Subcutaneous abdominal adipose tissue (tissue), 5 donors: ENCODE measurements around the gene GPS2.

Experiments used
- H3K27ac ChIP-seq: one replicate; pipeline ENCODE4 v1.7.0; 2013; ENCODE audit warnings: low read depth, mild to moderate bottlenecking, inconsistent platforms, low read length, moderate library complexity
- H3K27me3 ChIP-seq, 5 donors: one replicate each; pipeline ENCODE4 v1.7.0; 2013; ENCODE audit warnings: low read length in 5 of 5, inconsistent platforms in 1 of 5; ENCODE audit not compliant: control insufficient read depth in 5 of 5, insufficient read depth in 4 of 5
- H3K36me3 ChIP-seq, 5 donors: one replicate each; pipeline ENCODE4 v1.7.0; 2013; ENCODE audit warnings: low read length in 5 of 5; ENCODE audit not compliant: control insufficient read depth in 5 of 5, insufficient read depth in 5 of 5
- H3K4me1 ChIP-seq, 5 donors: one replicate each; pipeline ENCODE4 v1.7.0; 2013; ENCODE audit warnings: low read length in 5 of 5, mild to moderate bottlenecking in 3 of 5, moderate library complexity in 1 of 5; ENCODE audit not compliant: control insufficient read depth in 5 of 5, insufficient read depth in 5 of 5
- H3K4me3 ChIP-seq, 5 donors: one replicate each; pipeline ENCODE4 v1.7.0; 2013; ENCODE audit warnings: low read length in 5 of 5, low read depth in 1 of 5
- H3K9ac ChIP-seq, 5 donors: one replicate each; pipeline ENCODE4 v1.7.0; 2013; ENCODE audit warnings: low read length in 5 of 5, mild to moderate bottlenecking in 4 of 5, moderate library complexity in 3 of 5
- H3K9me3 ChIP-seq, 5 donors: one replicate each; pipeline ENCODE4 v1.7.0; 2013; ENCODE audit warnings: low read length in 5 of 5; ENCODE audit not compliant: control insufficient read depth in 5 of 5
- donor health status: healthy.
- donor health status: healthy.
- donor health status: healthy.
- donor health status: healthy.
- donor health status: healthy.

Gene GPS2

DNA sequence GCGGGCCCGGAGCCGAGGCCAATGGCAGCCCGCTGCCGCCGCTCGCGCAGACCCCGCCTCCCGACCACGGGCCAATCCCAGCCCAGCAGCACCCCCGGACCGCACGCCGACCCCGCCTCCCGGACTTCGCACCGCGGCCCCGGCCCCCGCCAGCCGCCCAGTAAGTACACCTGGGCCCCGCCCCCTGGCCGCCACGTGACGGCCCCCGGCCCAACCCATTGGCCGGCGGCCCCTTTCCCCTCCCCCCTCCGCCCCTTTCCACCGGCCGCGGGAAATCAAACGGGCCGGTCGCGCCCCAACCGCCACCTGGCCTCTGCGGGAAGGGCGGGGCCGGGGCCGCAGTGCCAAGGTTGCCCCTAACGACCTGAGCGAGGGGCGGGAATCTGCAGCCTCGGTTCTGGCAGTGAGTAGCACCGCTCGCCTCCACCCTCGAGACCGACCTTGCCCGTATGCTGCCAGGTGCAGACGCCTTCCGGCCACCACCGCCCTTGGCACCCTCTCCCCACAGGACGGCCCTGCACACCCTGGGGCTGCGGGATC lies 20.5 kb downstream of the GPS2 start, which contains the start of gene YBX2:
Gene YBX2 (minus strand): TSS at position 26 of the 540 bp plus-strand sequence. CDS start 139 bp downstream, outside the sequence.
- Histone ChIP-seq H3K9ac (peak within 1 kb of the TSS in 1 of 5 donors; percentile 20), H3K4me1 (peaks cover 4 to 67% (median 58%) of the 10 kb centered on the region in 5 donors), H3K36me3 (no peaks in the 10 kb centered on the region), H3K4me3 (peak within 1 kb of the TSS in 3 of 5 donors; percentile 22 to 53 (median 22)), H3K9me3 (no peaks in the 10 kb centered on the region), H3K27me3 (peaks cover 0 to 27% (median 20%) of the 10 kb centered on the region in 5 donors), H3K27ac (peak within 1 kb of the TSS; percentile 78)

DNA sequence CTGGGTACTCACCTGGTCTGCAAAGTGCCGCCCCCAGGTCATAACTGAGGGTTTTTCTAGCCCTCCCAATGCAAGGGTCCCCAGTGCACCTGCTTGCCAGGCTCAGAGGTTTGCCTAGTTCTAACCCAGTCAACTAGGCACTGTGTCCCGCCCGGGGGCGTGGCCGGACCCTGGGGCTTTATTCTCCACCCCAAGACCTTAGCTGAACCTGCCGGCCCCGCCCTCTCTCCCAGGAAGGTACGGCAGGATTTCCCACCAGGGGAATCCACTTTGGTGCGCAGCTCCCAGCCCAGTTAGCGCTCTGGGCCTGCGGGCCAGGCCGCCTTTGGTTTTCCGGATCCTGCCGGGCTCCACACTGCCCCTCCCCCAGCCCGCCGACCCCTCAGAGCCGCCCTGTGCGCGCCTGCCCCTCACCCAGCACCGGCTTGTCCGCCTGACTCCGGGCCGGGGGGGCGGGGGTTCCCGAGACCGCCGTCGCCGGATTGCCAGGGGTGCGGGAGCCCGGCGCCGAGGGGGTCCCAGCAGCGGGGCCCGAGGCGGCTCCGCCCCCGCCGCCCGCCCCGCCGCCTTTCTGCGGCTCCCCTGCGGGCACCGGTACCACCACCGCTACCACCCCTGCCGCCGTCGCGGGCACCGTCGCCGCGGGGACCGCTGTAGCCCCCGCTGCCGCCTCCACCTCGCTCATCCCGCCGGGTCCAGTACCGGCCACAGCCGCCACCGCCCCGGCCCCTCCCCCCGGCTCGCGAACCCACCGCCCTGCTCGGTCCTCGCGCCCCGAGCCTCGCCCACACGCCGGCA lies 21.1 kb downstream of the GPS2 start:
- Histone ChIP-seq H3K4me3 (peak overlapping the region in 3 of 5 donors; percentile 19 to 53 (median 22)), H3K27ac (peak overlapping the region; percentile 78), H3K9ac (no peak overlapping the region), H3K9me3 (no peaks in the 10 kb centered on the region), H3K4me1 (peaks cover 4 to 69% (median 58%) of the 10 kb centered on the region in 5 donors), H3K36me3 (no peaks in the 10 kb centered on the region), H3K27me3 (peaks cover 0 to 27% (median 20%) of the 10 kb centered on the region in 5 donors)

DNA sequence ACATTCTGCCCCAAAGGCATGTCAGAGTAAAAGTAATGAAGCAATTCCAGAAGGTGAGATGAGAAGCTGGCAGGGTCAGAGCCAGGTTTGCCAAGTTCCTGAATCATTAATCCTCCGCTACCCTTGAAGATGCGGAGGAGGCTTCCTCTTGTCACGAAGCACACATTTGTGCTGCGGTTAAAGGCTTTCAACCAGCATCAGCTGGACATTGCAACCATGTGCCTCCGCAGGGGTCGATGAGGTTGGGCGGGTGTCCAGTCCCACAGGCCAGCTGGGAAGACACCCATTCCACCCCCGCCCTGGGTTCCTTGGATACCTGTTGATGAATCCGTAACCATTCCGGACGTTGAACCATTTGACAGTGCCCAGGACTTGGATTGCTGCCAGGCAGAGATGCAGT lies 22.0 kb downstream of the GPS2 start:
- H3K27me3 ChIP-seq, result peaks cover 0 to 27% (median 20%) of the 10 kb centered on the region in 5 donors

DNA sequence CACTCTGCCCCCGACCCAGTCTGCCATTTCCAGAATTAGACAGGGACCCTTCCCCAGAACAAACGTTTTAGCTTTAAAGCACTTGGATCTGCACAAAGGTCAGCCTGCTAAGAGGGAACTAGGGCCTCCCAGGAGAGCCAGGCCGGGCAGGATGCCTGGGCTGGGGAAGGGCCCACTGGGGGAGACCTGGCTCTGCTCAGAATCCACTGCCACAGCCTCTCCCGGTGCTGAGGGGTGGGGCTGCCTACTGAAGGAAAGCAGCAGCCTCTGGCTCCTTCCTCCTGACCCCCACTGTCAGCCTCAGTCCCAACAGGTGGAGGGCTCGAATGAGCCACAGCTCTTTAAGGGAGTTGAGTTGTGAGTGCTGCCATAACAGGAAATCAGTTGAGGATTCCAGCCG lies 22.4 kb downstream of the GPS2 start:
- Histone ChIP-seq H3K4me3 (peak overlapping the region in 1 of 5 donors; percentile 33), H3K9me3 (no peaks in the 10 kb centered on the region), H3K9ac (peak overlapping the region in 1 of 5 donors; percentile 52), H3K27me3 (peaks cover 0 to 27% (median 20%) of the 10 kb centered on the region in 5 donors), H3K36me3 (peaks cover 0 to 3% (median 0%) of the 10 kb centered on the region in 5 donors), H3K27ac (peak overlapping the region; percentile 78), H3K4me1 (peaks cover 4 to 69% (median 58%) of the 10 kb centered on the region in 5 donors)

More for the DNA sequence above, 22.0 kb downstream of the GPS2 start:
- peaks cover 4 to 69% (median 58%) of the 10 kb centered on the region in 5 donors for H3K4me1 ChIP-seq
- H3K36me3 ChIP-seq, result no peaks in the 10 kb centered on the region
- peak overlapping the region in 1 of 5 donors; percentile 19 for H3K4me3 ChIP-seq
- H3K27ac ChIP-seq, result peak overlapping the region; percentile 78
- no peaks in the 10 kb centered on the region for H3K9me3 ChIP-seq
- H3K9ac ChIP-seq, result no peak overlapping the region

DNA sequence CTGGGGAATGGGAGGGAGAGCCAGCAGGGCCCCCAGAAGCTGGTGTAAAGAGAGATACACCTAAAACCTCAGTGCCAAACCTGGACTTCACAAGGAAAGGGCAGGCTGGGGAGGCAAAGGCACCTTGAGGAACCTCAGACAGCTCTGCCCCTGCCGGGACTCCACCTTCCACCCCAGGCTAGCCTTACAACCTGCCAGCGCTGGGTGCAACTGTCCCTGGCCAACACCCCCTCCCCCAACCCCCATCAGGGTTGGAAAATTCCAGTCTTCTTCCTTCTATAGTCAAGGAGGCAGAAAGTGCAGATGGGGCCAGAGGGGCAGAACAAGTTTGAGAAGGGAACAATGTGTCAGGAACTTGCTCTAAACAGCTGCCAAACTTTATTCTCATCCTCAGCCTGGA lies 23.0 kb downstream of the GPS2 start:
- Histone ChIP-seq H3K36me3 (peaks cover 0 to 6% (median 0%) of the 10 kb centered on the region in 5 donors), H3K27ac (peak overlapping the region; percentile 78), H3K9me3 (no peaks in the 10 kb centered on the region), H3K27me3 (peaks cover 0 to 27% (median 20%) of the 10 kb centered on the region in 5 donors), H3K9ac (peak overlapping the region in 1 of 5 donors; percentile 52), H3K4me1 (peaks cover 4 to 68% (median 58%) of the 10 kb centered on the region in 5 donors), H3K4me3 (peak overlapping the region in 1 of 5 donors; percentile 33)

DNA sequence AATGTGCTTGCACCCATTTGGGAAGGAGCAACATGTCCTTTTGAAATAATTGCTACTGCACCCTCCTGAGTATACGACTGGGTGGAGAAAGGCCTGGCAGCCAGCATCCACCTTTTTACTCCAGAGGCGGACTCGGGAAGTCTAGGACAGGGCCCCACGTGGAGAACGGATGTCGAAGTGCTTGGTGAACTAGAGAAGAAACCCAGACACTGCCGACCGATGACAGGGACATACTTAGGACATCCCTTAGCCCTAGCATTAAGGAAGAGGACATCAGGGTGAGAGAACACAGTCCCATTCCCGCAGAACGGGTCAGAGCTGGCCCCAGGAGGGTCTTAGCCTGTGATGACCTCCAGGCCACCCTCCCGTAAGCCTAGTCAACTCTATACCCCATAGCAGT lies 24.5 kb downstream of the GPS2 start:
- H3K27ac ChIP-seq, result peak overlapping the region; percentile 78
- H3K9ac ChIP-seq, result no peak overlapping the region
- peaks cover 0 to 17% (median 10%) of the 10 kb centered on the region in 5 donors for H3K36me3 ChIP-seq
- H3K4me3 ChIP-seq, result no peak overlapping the region
- H3K9me3 ChIP-seq, result no peaks in the 10 kb centered on the region
- peaks cover 4 to 60% (median 48%) of the 10 kb centered on the region in 5 donors for H3K4me1 ChIP-seq
- H3K27me3 ChIP-seq, result peaks cover 0 to 27% (median 20%) of the 10 kb centered on the region in 5 donors

DNA sequence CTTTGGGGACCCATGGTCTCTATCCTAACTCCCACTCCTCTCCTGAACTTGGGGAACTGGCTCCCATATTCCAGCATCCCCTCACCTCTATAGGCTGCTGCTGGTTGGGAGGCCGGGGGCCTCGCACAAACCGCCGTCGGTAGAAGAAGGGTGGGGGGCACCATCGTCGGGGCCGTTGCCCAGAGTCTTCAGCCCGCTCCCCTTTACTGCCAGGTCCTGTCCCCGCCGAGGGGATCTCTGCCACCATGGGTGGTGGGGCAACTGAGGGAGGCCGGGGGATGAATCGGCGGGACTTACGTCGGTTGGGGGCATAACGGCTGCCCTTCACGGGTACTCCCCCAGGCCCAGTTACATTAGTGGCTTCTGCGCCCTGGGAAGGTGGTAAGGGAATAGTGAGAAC lies 25.0 kb downstream of the GPS2 start:
- no peak overlapping the region for H3K9ac ChIP-seq
- no peaks in the 10 kb centered on the region for H3K9me3 ChIP-seq
- no peak overlapping the region for H3K27ac ChIP-seq
- peaks cover 0 to 27% (median 20%) of the 10 kb centered on the region in 5 donors for H3K27me3 ChIP-seq
- H3K36me3 ChIP-seq, result peaks cover 0 to 22% (median 15%) of the 10 kb centered on the region in 5 donors
- no peak overlapping the region for H3K4me3 ChIP-seq
- peaks cover 4 to 60% (median 46%) of the 10 kb centered on the region in 5 donors for H3K4me1 ChIP-seq

DNA sequence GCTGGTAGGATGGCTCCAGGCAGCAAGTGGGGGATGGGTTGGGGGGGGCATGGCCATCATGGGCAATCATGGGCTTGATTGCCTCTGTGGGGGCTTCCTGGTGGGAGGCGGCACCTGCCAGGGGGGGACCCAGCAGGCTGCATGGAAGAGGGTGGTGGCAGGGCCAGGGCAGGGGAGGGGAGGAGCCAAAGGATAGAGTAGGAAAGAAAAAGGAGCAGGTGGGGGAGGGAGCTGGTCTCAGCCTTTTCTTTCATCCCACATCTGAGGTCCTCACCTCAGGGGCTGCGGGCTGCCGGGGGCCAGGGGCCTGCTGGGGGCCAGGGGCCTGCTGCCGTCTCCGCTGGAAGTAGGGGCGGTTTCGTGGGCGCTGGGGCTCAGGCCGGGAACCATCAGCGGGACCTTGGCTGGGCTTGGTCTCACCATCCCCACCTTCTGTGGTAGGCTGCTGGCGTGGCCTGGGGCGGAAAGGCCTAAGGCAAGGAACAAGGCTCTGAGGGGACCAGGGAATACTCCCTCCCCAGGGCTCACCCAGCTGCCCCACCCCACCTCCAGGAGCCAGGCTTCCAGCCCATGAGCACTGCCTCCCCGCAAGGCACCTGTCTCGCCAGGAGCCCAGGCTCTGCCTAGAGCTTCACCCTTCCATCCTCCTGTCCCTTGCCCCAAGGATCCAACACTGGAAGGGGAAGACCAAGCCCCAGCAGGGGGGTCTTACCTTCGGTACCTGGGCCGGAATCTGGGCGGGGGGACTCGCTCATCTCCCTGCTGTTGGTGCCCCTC lies 25.7 kb downstream of the GPS2 start:
- Histone ChIP-seq H3K9ac (no peak overlapping the region), H3K4me1 (peaks cover 4 to 63% (median 42%) of the 10 kb centered on the region in 5 donors), H3K36me3 (peaks cover 0 to 30% (median 22%) of the 10 kb centered on the region in 5 donors), H3K27me3 (peaks cover 0 to 27% (median 20%) of the 10 kb centered on the region in 5 donors), H3K4me3 (no peak overlapping the region), H3K27ac (no peak overlapping the region), H3K9me3 (no peaks in the 10 kb centered on the region)

DNA sequence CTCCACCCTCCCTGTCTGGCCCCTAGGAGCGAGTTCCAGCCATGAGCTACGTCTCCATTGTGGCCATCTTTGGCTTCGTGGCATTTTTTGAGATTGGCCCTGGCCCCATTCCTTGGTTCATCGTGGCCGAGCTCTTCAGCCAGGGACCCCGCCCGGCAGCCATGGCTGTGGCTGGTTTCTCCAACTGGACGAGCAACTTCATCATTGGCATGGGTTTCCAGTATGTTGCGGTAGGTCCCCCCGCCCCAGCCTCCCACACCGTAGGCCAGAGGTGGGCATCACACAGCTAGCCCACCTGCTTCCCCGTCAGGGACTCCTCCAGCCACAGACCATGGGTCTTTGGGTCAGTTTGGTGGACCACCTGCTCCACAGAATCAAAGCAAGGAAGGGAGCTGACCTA lies 29.5 kb downstream of the GPS2 start:
- Histone ChIP-seq H3K9ac (peak overlapping the region in 1 of 5 donors; percentile 47), H3K9me3 (no peaks in the 10 kb centered on the region), H3K27me3 (peaks cover 0 to 15% (median 5%) of the 10 kb centered on the region in 5 donors), H3K36me3 (peaks cover 0 to 39% (median 31%) of the 10 kb centered on the region in 5 donors), H3K4me1 (peaks cover 7 to 67% (median 34%) of the 10 kb centered on the region in 5 donors), H3K4me3 (no peak overlapping the region), H3K27ac (no peak overlapping the region)
